Measurements from ENCODE around the gene BTG2.
"Not testable (repeated sequence)": the region's sequence is repeated elsewhere in the genome, so short reads cannot be mapped to it uniquely, and the experiment has no call there.

Gene BTG2, protein sequence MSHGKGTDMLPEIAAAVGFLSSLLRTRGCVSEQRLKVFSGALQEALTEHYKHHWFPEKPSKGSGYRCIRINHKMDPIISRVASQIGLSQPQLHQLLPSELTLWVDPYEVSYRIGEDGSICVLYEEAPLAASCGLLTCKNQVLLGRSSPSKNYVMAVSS

GRCh38 chr1:203304919-203305808 is at the start of gene BTG2:
BTG2 (plus strand) TSS chr1:203305519; CDS start chr1:203305607, 88 bp downstream.
- peak; percentile 93 for DNase-seq

- DNase-seq: not testable (repeated sequence)
Measured at GRCh38 chr1:203256636-203257035, 48.7 kb upstream of the BTG2 start.

DNA sequence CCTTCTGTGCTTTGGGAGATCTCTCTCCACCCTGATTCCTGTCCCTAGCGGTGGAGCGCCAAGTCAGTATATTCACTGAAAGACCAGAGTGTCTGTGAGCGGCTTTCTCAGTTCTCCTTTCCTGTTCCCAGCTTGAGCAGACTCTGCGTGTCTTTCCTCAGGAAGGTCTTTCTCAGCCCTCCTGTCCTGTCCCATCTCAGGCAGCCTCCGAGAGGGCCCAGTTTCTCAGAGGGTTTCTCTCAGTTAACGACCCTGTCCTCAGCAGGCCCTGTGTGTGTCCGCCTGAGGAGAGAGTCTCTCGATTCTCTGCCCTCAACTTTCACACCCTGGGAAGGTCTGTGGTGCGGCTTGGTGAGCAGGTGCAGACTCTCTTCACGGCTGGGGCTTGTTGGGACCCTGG is 41.8 kb upstream of the BTG2 start:
- no peak for DNase-seq

DNA sequence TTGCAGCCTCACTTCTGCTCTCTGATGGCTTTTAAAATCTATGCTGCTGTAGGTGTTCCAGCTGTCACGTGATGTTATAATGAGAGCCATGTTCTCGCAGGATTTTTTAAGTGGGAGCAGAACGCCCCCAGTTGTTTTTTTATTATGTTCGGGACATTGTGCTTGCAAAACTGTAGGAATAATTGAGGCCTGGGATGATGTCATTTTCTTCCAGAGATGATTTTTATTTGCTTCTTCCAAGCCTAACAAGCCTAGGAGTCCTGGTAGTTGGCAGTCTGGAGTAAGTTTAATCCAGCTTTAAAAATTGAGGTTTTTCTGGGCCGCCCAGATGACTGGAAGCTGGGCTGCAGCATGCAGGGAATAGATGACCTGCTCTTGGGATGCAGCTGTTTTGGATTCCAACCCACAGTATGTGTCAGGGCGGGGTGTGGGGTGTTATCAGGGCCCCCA is 41.2 kb upstream of the BTG2 start:
- no peak for DNase-seq

GRCh38 chr1:203265541-203265940 is 39.8 kb upstream of the BTG2 start:
- no peak for DNase-seq

GRCh38 chr1:203266140-203266539 is 39.2 kb upstream of the BTG2 start:
- not testable (repeated sequence) for DNase-seq

DNA sequence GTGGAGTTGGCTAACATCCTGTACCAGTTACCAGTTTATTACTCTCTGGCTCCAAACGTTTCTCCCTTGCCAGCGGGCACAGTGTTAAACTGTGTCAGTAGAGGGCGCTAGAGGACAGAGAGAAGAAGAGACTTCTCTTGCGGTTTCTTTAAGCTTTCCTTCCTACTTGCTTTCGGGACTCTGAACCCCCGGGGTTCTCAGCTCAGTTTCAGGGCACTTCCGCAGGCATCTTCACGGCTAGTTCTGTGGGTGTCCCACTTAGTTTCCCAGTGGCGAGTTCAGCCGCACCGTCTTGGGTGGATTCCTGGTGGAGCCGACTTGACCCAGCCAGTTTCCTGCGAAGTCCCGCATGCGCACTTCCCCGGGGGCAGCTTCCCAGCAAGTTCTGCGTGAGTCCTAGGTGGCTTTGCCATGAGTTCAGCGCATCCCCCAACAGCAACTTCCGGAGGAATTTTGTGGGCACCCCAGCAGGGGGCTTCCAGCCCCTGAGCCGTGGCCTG is 37.9 kb upstream of the BTG2 start:
- DNase-seq: peak; percentile 84

DNA sequence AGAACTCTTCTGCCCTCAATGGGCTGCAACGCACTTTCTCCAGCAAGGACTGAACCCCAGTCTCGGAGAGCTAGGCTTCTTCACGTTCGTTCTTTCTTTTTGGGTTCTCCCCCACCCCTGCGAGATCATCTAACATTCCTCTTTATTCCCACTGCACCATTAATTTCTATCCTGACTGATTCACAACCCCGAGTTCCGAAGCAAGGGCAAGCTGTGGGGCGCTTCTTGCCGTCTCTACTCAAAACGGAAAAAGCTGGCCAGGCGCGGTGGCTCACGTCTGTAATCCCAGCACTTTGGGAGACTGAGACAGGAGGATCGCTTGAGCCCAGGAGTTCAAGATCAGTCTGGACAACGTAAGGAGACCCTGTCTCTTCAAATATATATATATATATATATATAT is 37.4 kb upstream of the BTG2 start:
- no peak for DNase-seq

GRCh38 chr1:203268901-203269653 is 36.2 kb upstream of the BTG2 start:
- DNase-seq: peak; percentile 56

- DNase-seq: no peak
Measured at GRCh38 chr1:203269654-203270020, 35.7 kb upstream of the BTG2 start.

DNA sequence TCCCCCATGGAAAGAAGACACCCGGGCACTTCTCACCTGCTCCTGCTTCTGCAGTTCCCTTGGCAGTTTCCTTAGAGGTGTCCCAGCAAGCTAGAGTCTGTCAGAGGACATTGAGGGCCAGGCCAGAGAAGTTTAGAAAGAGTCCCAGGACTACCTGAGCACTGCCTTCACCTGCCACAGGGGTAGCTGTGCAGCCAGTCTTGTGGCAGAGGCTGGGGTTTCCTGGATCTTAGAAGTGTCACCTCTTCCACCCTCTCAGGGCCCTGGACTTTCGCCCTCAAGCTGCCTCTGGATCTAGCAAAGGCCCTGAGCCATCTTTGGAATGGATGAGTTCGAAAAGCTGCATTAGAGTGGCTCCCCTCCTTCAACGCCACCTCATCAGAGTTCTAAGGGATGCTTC is 34.9 kb upstream of the BTG2 start:
- no peak for DNase-seq

GRCh38 chr1:203271018-203271743 is 34.1 kb upstream of the BTG2 start:
- no peak for DNase-seq

DNA sequence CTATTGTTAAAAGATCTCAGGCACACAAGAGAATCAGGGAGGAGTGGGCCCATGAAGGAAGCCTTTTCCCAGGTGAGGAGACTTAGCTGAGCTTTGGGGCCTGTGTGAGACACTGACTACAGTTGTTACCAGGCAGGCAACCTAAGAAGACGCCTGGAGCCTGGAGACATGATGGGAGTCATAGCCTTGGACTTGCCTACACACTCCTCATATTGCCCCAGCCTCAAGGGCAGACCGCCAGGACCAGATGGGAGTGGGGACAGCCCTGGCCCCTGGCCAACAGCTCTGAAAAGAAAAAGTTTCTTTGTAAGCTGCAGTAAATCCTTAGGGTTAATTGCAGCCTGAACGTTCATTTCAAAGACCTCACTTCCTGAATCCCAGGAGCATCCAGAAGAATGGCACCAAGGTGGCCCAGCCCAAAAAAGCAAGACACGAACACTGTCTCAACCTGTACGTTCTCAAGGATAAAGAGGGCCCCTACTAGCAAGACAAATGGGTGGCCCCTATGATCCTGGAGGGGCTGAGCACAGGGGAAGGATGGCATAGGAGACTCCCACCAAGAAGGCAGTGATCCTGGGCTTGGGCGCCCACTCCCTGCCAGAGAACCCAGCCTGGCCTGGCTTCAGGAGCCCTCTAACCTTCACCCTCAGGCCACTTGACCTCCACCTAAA is 33.2 kb upstream of the BTG2 start:
- no peak for DNase-seq

GRCh38 chr1:203272633-203273205 is 32.6 kb upstream of the BTG2 start:
- no peak for DNase-seq

GRCh38 chr1:203273206-203273868 is 32.0 kb upstream of the BTG2 start:
- peak; percentile 78 for DNase-seq

GRCh38 chr1:203273869-203274602 is 31.3 kb upstream of the BTG2 start:
- no peak for DNase-seq

GRCh38 chr1:203274603-203275381 is 30.5 kb upstream of the BTG2 start:
- DNase-seq: no peak

- DNase-seq: no peak
Measured at GRCh38 chr1:203275656-203276272, 29.6 kb upstream of the BTG2 start.

DNA sequence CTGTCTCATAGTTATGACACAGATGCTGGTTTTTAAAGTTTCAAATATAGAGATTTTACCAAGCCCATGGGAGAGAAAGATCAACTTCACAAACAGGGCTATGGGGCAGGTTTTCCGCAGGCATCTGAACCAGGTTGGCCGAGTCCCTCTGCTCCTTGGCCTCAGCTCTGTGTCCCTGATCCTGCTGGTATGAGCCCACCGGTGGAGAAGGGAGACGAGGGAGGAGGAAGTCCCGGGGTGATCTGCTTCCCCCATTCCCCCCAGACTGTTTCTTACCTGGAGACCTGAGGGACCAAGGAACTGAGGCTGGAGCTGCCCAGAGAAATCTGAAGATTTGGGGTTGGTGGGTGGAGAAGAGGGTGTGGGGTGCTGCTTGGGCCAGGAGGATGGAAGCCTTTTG is 28.9 kb upstream of the BTG2 start:
- no peak for DNase-seq

All from NCI-H774 (cell line).